ENCODE data around the gene SHKBP1. TPM values are rescaled to one million over a fixed set of nuclear protein-coding genes. Genes with fewer than 3 reads are reported as not detected.

The SHKBP1 gene, protein sequence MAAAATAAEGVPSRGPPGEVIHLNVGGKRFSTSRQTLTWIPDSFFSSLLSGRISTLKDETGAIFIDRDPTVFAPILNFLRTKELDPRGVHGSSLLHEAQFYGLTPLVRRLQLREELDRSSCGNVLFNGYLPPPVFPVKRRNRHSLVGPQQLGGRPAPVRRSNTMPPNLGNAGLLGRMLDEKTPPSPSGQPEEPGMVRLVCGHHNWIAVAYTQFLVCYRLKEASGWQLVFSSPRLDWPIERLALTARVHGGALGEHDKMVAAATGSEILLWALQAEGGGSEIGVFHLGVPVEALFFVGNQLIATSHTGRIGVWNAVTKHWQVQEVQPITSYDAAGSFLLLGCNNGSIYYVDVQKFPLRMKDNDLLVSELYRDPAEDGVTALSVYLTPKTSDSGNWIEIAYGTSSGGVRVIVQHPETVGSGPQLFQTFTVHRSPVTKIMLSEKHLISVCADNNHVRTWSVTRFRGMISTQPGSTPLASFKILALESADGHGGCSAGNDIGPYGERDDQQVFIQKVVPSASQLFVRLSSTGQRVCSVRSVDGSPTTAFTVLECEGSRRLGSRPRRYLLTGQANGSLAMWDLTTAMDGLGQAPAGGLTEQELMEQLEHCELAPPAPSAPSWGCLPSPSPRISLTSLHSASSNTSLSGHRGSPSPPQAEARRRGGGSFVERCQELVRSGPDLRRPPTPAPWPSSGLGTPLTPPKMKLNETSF
- total RNA-seq: 29.2 and 29.4 TPM in 2 replicates

DNA sequence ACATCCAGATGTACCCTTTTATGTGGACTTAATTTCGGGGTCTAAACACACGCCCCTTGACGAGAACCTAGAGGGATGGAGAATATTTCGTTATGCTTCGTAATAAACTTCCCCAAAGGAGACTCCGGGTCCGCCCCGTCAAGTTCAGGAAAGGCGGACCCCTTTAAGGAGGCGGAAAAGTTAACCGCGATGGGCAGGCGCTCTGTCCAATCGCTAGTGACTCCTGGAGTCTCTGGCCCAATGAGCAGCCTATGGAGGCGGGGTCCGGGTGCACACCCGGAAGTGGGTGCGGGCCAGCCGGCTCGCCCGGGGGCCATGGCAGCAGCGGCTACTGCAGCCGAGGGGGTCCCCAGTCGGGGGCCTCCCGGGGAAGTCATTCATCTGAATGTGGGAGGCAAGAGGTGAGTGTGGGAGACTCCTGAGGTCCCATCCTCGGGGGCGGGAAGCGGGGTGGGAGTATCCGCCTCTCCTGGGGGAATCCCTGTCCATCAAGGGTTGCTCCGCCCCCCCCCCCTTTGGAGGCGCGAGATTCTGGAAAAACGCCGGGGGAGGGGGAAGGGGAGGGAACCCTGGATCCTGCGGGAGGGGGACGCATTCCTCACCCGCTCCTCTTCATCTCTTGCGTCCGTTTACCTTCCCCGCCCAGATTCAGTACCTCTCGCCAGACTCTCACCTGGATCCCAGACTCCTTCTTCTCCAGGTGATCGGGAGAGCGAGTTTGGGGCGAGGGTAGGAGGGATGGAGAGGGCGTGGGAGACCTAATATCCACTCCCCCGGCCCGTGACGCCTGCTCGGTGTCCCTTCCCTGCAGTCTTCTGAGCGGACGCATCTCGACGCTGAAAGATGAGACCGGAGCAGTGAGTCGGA is at the start of gene SHKBP1:
Gene SHKBP1, plus strand, starts transcription at position 289 of the 867 bp plus-strand sequence. Its CDS starts 27 bp downstream, at position 316.
- Histone ChIP-seq H3K4me3 (ENCODE audit: low read depth, low read length) (peak within 1 kb of the TSS; percentile 78), H3K27me3 (ENCODE audit: control insufficient read depth, insufficient read depth, low read length) (no peaks in the 10 kb centered on the region), H3K36me3 (ENCODE audit: control insufficient read depth, insufficient read depth, low read length) (peaks cover 7% of the 10 kb centered on the region)
- DNase-seq (ENCODE audit: low read depth) (peak; percentile 84), FAIRE-seq (no peak)
- TF ChIP-seq, protein P1, sequence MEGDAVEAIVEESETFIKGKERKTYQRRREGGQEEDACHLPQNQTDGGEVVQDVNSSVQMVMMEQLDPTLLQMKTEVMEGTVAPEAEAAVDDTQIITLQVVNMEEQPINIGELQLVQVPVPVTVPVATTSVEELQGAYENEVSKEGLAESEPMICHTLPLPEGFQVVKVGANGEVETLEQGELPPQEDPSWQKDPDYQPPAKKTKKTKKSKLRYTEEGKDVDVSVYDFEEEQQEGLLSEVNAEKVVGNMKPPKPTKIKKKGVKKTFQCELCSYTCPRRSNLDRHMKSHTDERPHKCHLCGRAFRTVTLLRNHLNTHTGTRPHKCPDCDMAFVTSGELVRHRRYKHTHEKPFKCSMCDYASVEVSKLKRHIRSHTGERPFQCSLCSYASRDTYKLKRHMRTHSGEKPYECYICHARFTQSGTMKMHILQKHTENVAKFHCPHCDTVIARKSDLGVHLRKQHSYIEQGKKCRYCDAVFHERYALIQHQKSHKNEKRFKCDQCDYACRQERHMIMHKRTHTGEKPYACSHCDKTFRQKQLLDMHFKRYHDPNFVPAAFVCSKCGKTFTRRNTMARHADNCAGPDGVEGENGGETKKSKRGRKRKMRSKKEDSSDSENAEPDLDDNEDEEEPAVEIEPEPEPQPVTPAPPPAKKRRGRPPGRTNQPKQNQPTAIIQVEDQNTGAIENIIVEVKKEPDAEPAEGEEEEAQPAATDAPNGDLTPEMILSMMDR (IDR thresholded peaks at IDR 0.05; ENCODE audit: insufficient read depth, low read length, severe bottlenecking): no peak

DNA sequence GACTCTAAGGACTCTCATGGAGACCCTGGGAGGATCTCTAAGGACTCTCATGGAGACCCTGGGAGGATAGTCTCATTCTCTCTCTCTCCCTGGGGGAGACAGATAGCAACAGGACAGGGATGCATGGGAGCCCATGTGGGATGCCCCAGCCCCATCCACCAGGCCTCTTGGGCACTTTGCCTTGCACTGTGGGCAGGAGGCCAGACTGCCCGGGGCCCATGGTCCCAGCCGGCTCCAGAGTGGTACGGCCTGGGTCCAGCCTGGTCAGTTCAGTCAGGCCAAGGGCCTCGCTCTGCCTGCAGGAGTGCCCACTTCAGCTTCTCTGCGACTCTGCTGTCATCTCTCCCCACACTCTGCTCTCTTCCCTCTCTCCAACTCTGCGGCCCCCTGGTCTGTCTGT is 48.6 kb upstream of the SHKBP1 start:
- no peak for DNase-seq (ENCODE audit: low read depth)
- Histone ChIP-seq H3K4me3 (ENCODE audit: low read depth, low read length) (no peak overlapping the region), H3K27me3 (ENCODE audit: control insufficient read depth, insufficient read depth, low read length) (no peaks in the 10 kb centered on the region), H3K36me3 (ENCODE audit: control insufficient read depth, insufficient read depth, low read length) (no peaks in the 10 kb centered on the region)
- FAIRE-seq: no peak
- TF ChIP-seq, protein P1 (IDR thresholded peaks at IDR 0.05; ENCODE audit: insufficient read depth, low read length, severe bottlenecking): no peak

DNA sequence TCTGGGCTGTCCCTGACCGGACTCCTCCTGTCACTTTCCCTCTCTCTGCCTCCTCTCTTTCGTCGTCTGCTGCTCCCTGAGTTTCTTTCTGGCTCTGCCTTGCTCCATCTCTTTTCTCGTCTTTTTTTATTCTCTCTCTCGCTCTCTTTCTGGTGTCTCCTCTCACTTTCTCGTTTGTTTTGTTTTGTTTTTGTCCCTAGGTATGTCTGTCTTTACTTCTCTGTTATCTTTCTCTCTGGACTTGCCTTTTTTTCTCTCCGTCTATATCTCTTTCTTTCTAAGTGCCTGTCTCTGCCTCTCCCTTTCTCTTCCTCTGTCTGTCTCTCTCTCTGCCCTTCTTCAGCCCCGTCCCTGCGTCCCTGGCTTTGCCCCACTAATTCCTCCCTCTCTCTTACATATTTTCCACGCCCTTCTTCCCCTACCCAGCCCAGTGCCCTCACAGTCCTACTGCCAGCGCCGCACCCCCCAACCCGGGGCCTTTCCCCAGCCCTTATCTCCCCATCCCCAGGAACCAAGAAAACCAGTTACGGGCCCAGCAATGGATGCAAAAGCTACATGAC is 48.1 kb upstream of the SHKBP1 start:
- FAIRE-seq (no peak), DNase-seq (ENCODE audit: low read depth) (no peak)
- Histone ChIP-seq H3K27me3 (ENCODE audit: control insufficient read depth, insufficient read depth, low read length) (no peaks in the 10 kb centered on the region), H3K36me3 (ENCODE audit: control insufficient read depth, insufficient read depth, low read length) (no peaks in the 10 kb centered on the region), H3K4me3 (ENCODE audit: low read depth, low read length) (no peak overlapping the region)
- TF ChIP-seq, protein P1 (IDR thresholded peaks at IDR 0.05; ENCODE audit: insufficient read depth, low read length, severe bottlenecking): no peak

DNA sequence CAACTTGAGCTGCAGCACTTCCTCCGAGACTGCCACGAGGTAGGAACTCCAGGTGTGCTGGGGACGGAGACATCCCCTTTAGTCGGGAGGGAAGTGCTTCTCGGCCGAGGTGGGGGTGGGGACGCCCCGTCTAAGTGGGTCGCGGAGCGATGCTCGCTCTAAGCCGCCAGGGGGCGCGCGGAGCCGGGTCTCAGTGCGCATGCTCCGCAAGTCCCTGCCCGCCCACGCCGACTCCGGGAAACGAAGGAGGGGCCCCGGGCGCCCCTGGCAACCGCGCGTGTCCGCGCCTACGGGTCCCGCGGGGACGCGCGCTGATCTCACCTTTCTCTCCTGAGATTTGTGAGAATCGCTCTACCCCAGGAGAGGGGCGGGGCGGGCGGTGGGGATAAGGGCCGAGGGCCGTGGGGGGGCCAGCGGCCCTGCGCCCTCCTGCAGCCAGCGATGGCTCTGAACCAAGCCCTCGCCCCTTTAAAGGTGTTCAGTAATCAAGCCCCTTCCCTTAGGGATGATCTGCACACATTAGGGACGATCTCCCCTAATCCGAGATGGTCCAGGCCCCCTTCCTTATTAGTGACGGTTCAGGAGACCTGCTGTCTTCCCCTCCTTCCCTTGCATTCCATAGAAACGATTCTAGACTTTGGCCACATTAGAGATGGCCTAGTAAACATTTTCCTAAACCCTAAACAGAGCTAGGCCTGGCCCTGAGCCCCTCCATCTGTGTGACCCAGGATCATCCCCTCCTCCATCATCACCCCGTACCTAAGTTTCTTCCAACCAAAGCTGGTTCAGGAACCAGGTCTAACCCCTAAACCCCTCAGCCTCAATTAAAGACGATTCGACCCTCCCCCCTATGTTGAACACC is 47.3 kb upstream of the SHKBP1 start:
- Histone ChIP-seq H3K36me3 (ENCODE audit: control insufficient read depth, insufficient read depth, low read length) (no peaks in the 10 kb centered on the region), H3K4me3 (ENCODE audit: low read depth, low read length) (peak overlapping the region; percentile 28), H3K27me3 (ENCODE audit: control insufficient read depth, insufficient read depth, low read length) (no peaks in the 10 kb centered on the region)
- no peak for FAIRE-seq
- TF ChIP-seq, protein P1 (IDR thresholded peaks at IDR 0.05; ENCODE audit: insufficient read depth, low read length, severe bottlenecking): peak; percentile 99
- peak; percentile 64 for DNase-seq (ENCODE audit: low read depth)

All from bronchial epithelial cell (primary cell).